OCI-LY3 (cell line): ENCODE results near the gene MUC20.

ENCODE experiments used
- EZH2phosphoT487 ChIP-seq: fragments of 200-600 bp; shearing (Covaris generic); IDR thresholded peaks from 2 replicates; pipeline ENCODE4 v1.6.1; 2018; ENCODE audit warnings: antibody characterized with exemption, mixed run types, low read depth
- TF ChIP-seq, protein P1 (sequence below): fragments of 200-600, 300-600 bp; sonication (generic); IDR thresholded peaks from 2 replicates; pipeline ENCODE4 v1.5.1; 2014; ENCODE audit warnings: antibody characterized with exemption, low read length, low read depth

DNA sequence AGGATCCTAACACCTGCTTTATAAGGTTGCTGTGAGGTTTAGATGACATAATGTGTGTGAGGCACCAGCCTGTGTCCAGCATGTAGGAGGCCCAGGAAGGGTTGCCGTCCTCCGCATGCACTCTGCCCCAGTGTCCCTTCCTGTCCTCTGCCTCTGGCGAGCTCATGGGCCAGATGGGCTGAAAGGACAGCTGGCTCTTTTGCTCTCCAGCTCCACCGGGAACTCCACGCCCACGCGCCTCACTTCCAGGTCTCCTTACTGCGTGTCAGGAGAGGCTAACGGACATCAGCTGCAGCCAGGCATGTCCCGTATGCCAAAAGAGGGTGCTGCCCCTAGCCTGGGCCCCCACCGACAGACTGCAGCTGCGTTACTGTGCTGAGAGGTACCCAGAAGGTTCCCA lies 12.2 kb downstream of the MUC20 start:
- TF ChIP-seq EZH2phosphoT487: no peak
- TF ChIP-seq, protein P1, sequence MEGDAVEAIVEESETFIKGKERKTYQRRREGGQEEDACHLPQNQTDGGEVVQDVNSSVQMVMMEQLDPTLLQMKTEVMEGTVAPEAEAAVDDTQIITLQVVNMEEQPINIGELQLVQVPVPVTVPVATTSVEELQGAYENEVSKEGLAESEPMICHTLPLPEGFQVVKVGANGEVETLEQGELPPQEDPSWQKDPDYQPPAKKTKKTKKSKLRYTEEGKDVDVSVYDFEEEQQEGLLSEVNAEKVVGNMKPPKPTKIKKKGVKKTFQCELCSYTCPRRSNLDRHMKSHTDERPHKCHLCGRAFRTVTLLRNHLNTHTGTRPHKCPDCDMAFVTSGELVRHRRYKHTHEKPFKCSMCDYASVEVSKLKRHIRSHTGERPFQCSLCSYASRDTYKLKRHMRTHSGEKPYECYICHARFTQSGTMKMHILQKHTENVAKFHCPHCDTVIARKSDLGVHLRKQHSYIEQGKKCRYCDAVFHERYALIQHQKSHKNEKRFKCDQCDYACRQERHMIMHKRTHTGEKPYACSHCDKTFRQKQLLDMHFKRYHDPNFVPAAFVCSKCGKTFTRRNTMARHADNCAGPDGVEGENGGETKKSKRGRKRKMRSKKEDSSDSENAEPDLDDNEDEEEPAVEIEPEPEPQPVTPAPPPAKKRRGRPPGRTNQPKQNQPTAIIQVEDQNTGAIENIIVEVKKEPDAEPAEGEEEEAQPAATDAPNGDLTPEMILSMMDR: no peak
